Esophagus muscularis mucosa (tissue), 4 donors: Measurements from ENCODE around the gene TMA7. TPM values are rescaled to one million over a fixed set of nuclear protein-coding genes. Genes with fewer than 3 reads are reported as not detected.

Source experiments
- DNase-seq: peaks from one replicate; pipeline ENCODE4 v3.0.0-alpha.2; 2017; ENCODE audit errors: extremely low spot score
- H3K27ac ChIP-seq, 4 donors: fragments of 200-600 bp; sonication (generic); replicated peaks in 1 of 4; 1 replicate in 3 of 4; 2 replicates in 1 of 4; pipeline ENCODE4 v1.5.1; 2016 to 2019; ENCODE audit warnings: mild to moderate bottlenecking in 1 of 4
- H3K27me3 ChIP-seq, 4 donors: fragments of 200-600 bp; sonication (generic); one replicate each; pipeline versions ENCODE4 v1.5.1 to v1.6.0; 2016 to 2019
- H3K36me3 ChIP-seq, 4 donors: fragments of 200-600 bp; sonication (generic); one replicate each; pipeline ENCODE4 v1.5.1; 2016 to 2019
- H3K4me1 ChIP-seq, 4 donors: fragments of 200-600 bp; sonication (generic); one replicate each; pipeline ENCODE4 v1.5.1; 2016 to 2019
- H3K4me3 ChIP-seq, 4 donors: fragments of 200-600 bp; sonication (generic); 1 replicate in 2 of 4; 2 replicates in 2 of 4; pipeline ENCODE4 v1.5.1; 2016 to 2019; ENCODE audit warnings: mild to moderate bottlenecking in 4 of 4, moderate library complexity in 1 of 4
- H3K9me3 ChIP-seq, 4 donors: fragments of 200-600 bp; sonication (generic); 1 replicate in 3 of 4; 2 replicates in 1 of 4; pipeline ENCODE4 v1.5.1; 2016 to 2019
- EP300 ChIP-seq: sonication (generic); formaldehyde crosslinking; IDR thresholded peaks from one replicate; pipeline ENCODE4 v1.6.1; 2017; ENCODE audit warnings: antibody characterized with exemption
- POLR2A ChIP-seq: fragments of 450-650 bp; IDR thresholded peaks from one replicate; pipeline ENCODE4 v1.6.1; 2017; ENCODE audit warnings: antibody characterized with exemption, moderate library complexity, mild to moderate bottlenecking, low read depth
- POLR2AphosphoS5 ChIP-seq, 2 donors: sonication (generic); formaldehyde crosslinking; IDR thresholded peaks; one replicate each; pipeline ENCODE4 v1.6.1; 2017; ENCODE audit warnings: antibody characterized with exemption in 2 of 2
- WGBS: methylation state at CpG from one replicate; pipeline ENCODE4 v1.1.5; 2018; 5-methylcytosine and 5-hydroxymethylcytosine counted together
- intact Hi-C: fragments of 100-400 bp; cut with DNase I; formaldehyde crosslinking; loops from one replicate; pipeline ENCODE4 v1.15.1; 2023
- total RNA-seq, 4 donors: library from RNA; depleted of rRNA; stranded (reverse); fragments of >200 nt; gene quantifications; one replicate each; pipeline versions ENCODE4 v1.1.0 to v1.2.1, GENCODE V29; 2016
- TF ChIP-seq, protein P1 (sequence below), 3 experiments: fragments of 200-600 bp in 2 of 3; fragments of 450-650 bp in 1 of 3; sonication (generic) in 2 of 3; IDR thresholded peaks; one replicate each; pipeline ENCODE4 v1.5.1; 2017 to 2019; ENCODE audit warnings: antibody characterized with exemption in 3 of 3, mild to moderate bottlenecking in 2 of 3, moderate library complexity in 1 of 3

TMA7 gene
- total RNA-seq, 4 donors from 2014 or later = 167 to 270 (median 205) TPM

DNA sequence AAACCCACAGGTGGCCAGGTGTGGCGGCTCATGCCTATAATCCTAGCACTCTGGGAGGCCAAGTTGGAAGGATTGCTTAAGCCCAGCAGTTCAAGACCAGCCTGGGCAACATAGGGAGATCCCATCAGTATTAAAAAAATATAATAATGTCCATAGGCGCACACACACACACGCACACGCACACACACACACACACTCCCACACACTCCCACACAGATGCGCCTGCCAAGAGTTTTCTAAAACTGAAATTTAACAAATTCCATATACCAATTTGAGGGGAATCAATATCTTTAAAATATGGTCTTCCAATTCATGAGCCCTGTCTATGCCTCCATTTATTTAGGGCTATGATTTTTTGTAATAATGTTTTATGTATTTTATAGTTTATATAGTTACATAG lies 46.9 kb downstream of the TMA7 start:
- no peak for DNase-seq
- Histone ChIP-seq H3K9me3 (no peaks in the 10 kb centered on the region), H3K36me3 (peaks cover 0 to 6% (median 0%) of the 10 kb centered on the region in 4 donors), H3K4me3 (no peak overlapping the region), H3K4me1 (no peaks in the 10 kb centered on the region), H3K27ac (no peak overlapping the region), H3K27me3 (no peaks in the 10 kb centered on the region)
- 94% methylated on average over 5 of the region's 5 CpGs for WGBS
- TF ChIP-seq, protein P1, sequence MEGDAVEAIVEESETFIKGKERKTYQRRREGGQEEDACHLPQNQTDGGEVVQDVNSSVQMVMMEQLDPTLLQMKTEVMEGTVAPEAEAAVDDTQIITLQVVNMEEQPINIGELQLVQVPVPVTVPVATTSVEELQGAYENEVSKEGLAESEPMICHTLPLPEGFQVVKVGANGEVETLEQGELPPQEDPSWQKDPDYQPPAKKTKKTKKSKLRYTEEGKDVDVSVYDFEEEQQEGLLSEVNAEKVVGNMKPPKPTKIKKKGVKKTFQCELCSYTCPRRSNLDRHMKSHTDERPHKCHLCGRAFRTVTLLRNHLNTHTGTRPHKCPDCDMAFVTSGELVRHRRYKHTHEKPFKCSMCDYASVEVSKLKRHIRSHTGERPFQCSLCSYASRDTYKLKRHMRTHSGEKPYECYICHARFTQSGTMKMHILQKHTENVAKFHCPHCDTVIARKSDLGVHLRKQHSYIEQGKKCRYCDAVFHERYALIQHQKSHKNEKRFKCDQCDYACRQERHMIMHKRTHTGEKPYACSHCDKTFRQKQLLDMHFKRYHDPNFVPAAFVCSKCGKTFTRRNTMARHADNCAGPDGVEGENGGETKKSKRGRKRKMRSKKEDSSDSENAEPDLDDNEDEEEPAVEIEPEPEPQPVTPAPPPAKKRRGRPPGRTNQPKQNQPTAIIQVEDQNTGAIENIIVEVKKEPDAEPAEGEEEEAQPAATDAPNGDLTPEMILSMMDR (IDR thresholded peaks at IDR 0.05) = no peak
- TF ChIP-seq POLR2AphosphoS5 (IDR thresholded peaks at IDR 0.05) = no peak
- no peak for TF ChIP-seq POLR2A
- no peak for TF ChIP-seq EP300
- intact Hi-C loops = no loop called here

DNA sequence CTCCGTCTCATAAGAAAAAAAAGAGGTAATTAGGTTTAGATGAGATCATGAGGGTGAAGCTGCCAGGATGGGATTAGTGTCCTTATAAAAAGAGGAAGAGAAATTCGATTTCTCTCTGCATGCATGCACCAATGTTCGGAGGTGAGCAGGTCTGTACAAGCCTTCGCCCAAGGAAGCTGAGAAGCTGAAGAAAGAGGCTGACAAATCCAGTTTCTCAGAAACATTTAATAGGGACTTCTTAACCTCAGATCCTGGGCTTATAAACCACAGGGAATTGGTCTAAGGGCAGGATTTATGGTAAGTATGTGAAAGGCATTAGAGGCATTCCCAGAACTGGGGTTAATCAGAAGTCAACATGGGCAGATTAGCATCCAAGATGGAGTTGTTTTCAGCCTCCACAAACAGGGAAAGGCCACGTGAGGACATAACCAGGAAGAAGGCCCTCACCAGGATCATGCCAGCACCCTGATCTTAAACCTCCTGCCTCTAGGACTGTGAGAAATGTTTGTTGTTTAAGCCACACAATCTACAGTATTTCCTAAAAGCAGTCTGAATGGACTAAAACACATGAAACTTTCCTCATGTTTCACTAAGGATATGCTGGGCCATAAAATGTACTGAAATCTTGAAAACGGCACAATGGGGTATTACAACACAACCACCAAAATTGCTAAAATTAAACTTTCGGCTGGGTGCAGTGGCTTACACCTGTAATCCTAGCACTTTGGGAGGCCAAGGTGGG lies 52.6 kb downstream of the TMA7 start:
- H3K4me3 ChIP-seq = no peak overlapping the region
- no peaks in the 10 kb centered on the region for H3K9me3 ChIP-seq
- peaks cover 11 to 53% (median 36%) of the 10 kb centered on the region in 4 donors for H3K36me3 ChIP-seq
- DNase-seq = no peak
- TF ChIP-seq POLR2A (no peak), POLR2AphosphoS5 (IDR thresholded peaks at IDR 0.05) (no peak), EP300 (no peak)
- TF ChIP-seq, protein P1 (IDR thresholded peaks at IDR 0.05) = no peak
- intact Hi-C loops = no loop called here
- H3K27me3 ChIP-seq = no peaks in the 10 kb centered on the region
- 81% methylated on average over 7 of the region's 7 CpGs for WGBS
- no peaks in the 10 kb centered on the region for H3K4me1 ChIP-seq
- H3K27ac ChIP-seq = no peak overlapping the region

DNA sequence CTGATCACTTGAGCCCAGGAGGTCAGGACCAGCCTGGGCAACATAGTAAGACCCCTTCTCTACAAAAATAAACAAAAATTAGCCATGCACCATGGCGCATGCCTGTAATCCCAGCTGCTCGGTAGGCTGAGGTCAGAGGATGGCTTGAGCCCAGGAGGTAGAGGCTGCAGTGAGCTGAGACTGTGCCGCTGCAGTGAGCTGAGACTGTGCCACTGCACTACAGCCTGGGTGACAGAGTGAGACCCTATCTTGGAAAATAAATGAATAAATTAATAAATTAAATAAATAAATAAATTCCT lies 53.1 kb downstream of the TMA7 start:
- Histone ChIP-seq H3K36me3 (peaks cover 12 to 58% (median 41%) of the 10 kb centered on the region in 4 donors), H3K4me3 (no peak overlapping the region), H3K9me3 (no peaks in the 10 kb centered on the region), H3K4me1 (no peaks in the 10 kb centered on the region), H3K27ac (no peak overlapping the region), H3K27me3 (no peaks in the 10 kb centered on the region)
- WGBS = 92% methylated on average over 3 of the region's 3 CpGs
- no peak for TF ChIP-seq POLR2A
- no peak for TF ChIP-seq POLR2AphosphoS5 (IDR thresholded peaks at IDR 0.05)
- TF ChIP-seq EP300 = no peak
- TF ChIP-seq, protein P1 (IDR thresholded peaks at IDR 0.05) = no peak
- no peak for DNase-seq
- intact Hi-C loops = no loop called here

Other genes starting within 250 kb of the TMA7 start
- under 1 TPM in 2 of 4 donors, not detected in 2; 0.65 to 0.83 TPM for gene CAMP, start 216.8 kb upstream of the TMA7 start, total RNA-seq
- 1 to 10 TPM; 5.4 to 9.3 (median 7.2) TPM for gene ZNF589, start 199.2 kb upstream of the TMA7 start, total RNA-seq
- 10 to 100 TPM; 16.2 to 29.7 (median 24.3) TPM for gene NME6, start 138.9 kb upstream of the TMA7 start, total RNA-seq
- gene SPINK8, start 106.6 kb upstream of the TMA7 start, total RNA-seq = not detected
- gene FBXW12, start 68.0 kb upstream of the TMA7 start, total RNA-seq = under 1 TPM in 1 of 4 donors, not detected in 3; 0.65 TPM
- 100 to 1,000 TPM; 120 to 200 (median 152) TPM for gene PLXNB1, start 10.2 kb upstream of the TMA7 start, total RNA-seq
- 10 to 100 TPM; 15.6 to 26.6 (median 23.0) TPM for gene CCDC51, start 138 bp upstream of the TMA7 start, total RNA-seq
- gene ATRIP, start 6.5 kb downstream of the TMA7 start, total RNA-seq = 1 to 10 TPM; 4.2 to 8.5 (median 5.3) TPM
- gene SHISA5, start 63.9 kb downstream of the TMA7 start, total RNA-seq = 100 to 1,000 TPM; 101 to 158 (median 148) TPM
- gene PFKFB4, start 116.5 kb downstream of the TMA7 start, total RNA-seq = 1 to 10 TPM; 1.8 to 2.9 (median 1.9) TPM
- gene UCN2, start 123.5 kb downstream of the TMA7 start, total RNA-seq = not detected
- 1 to 10 TPM; 1.2 to 2.9 (median 2.1) TPM for gene COL7A1, start 155.1 kb downstream of the TMA7 start, total RNA-seq
- 100 to 1,000 TPM; 265 to 340 (median 295) TPM for gene UQCRC1, start 169.4 kb downstream of the TMA7 start, total RNA-seq
- not detected for gene TMEM89, start 181.5 kb downstream of the TMA7 start, total RNA-seq
- 10 to 100 TPM in 2 of 4 donors, 1 to 10 TPM in 2; 6.1 to 11.7 (median 8.8) TPM for gene SLC26A6, start 195.2 kb downstream of the TMA7 start, total RNA-seq
- 1 to 10 TPM in 1 of 4 donors, under 1 TPM in 3; 0.33 to 1.3 (median 0.63) TPM for gene CELSR3, start 222.6 kb downstream of the TMA7 start, total RNA-seq
- 10 to 100 TPM; 18.9 to 34.7 (median 29.1) TPM for gene NCKIPSD, start 245.7 kb downstream of the TMA7 start, total RNA-seq